Body of pancreas (tissue), 4 donors: ENCODE data around the gene CASP7.

Source experiments
- POLR2A ChIP-seq, 3 donors: fragments of 450-650 bp; IDR thresholded peaks; one replicate each; pipeline ENCODE4 v1.6.1; 2016; ENCODE audit warnings: antibody characterized with exemption in 3 of 3, mild to moderate bottlenecking in 2 of 3
- TF ChIP-seq, protein P1 (sequence below), 7 experiments: fragments of 450-650 bp in 4 of 7; fragments of 200-600 bp in 3 of 7; sonication (generic) in 3 of 7; IDR thresholded peaks; one replicate each; pipeline ENCODE4 v1.5.1; 2016 to 2019; ENCODE audit warnings: antibody characterized with exemption in 7 of 7

DNA sequence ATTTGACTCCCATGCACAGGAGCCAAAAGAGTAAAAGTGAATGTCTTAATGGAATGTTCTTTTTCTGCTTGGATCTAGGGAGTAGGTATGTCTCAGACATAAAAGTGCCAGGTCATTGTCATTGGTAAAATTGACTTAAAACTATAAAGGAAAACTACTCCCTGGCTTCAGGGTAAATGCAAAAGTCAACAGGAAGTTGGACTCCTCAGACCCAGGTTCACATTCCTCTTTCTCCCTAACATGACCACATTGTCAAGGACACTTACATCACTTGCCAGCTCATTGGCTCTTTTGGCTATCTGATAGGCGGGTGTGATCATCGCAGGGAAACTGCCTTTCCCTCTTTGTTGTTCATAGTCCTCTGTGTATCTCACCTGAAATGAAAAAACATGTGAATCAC, 29.5 kb upstream of the CASP7 start:
- TF ChIP-seq, protein P1, sequence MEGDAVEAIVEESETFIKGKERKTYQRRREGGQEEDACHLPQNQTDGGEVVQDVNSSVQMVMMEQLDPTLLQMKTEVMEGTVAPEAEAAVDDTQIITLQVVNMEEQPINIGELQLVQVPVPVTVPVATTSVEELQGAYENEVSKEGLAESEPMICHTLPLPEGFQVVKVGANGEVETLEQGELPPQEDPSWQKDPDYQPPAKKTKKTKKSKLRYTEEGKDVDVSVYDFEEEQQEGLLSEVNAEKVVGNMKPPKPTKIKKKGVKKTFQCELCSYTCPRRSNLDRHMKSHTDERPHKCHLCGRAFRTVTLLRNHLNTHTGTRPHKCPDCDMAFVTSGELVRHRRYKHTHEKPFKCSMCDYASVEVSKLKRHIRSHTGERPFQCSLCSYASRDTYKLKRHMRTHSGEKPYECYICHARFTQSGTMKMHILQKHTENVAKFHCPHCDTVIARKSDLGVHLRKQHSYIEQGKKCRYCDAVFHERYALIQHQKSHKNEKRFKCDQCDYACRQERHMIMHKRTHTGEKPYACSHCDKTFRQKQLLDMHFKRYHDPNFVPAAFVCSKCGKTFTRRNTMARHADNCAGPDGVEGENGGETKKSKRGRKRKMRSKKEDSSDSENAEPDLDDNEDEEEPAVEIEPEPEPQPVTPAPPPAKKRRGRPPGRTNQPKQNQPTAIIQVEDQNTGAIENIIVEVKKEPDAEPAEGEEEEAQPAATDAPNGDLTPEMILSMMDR (IDR thresholded peaks at IDR 0.05): no peak
- no peak for TF ChIP-seq POLR2A (IDR thresholded peaks at IDR 0.05)
